NCI-H345 treated with DMSO at 0.1 percent for 48 hours (cell line): ENCODE measurements around the gene CHRNA5.
A peak's percentile ranks its signal among the peaks of the same experiment; 100 is the strongest.
"Not testable (repeated sequence)": the region's sequence is repeated elsewhere in the genome, so short reads cannot be mapped to it uniquely, and the experiment has no call there.

Source experiments
- DNase-seq: peaks from one replicate; lab custom pipeline; 2025; ENCODE audit not compliant: unreplicated experiment; lab: John Stamatoyannopoulos, UW

CHRNA5 gene

DNA sequence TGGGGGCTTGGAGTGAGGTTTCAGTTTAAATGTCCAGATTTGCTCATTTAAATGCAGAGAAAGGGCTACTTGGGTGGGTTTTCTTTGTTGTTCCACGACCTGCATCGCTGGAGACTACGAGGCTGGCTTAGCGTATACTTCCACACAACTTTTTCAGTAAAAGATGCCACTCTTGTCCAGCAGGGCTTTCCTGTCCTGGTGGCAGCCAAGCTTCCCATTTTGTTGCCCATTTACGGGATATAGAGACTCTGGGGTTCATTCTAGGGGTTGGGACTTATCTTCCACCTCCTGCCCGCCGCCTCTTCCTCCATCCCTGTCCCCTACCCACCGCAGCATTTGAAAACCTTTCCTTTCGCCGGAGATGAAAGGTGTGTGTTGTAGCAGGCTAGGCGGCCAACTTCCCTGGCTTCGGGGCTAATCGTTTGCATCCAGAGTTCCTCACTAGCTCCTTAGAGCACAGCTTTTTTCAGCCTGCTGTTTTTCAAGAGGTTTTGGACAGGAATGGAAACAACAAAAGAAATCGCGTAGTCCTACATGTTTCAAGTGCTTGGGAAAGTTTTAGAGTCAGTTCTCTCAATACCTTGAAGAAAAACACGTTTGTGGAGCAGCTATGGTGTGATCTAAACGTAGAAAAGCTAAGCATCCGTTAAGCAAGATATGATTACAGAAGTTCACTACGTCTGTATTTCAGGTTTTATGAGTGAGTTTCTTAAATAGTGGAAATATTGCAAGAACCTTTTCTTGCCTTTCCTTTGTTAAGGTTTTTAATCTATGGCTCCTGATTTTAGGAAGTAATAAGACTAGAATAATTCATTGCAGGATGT, 843 bp downstream of the CHRNA5 start:
- DNase-seq: no peak

GRCh38 chr15:78567531-78567930, 2.2 kb downstream of the CHRNA5 start:
- no peak for DNase-seq

- DNase-seq: no peak
Measured at GRCh38 chr15:78570710-78571109, 5.4 kb downstream of the CHRNA5 start.

DNA sequence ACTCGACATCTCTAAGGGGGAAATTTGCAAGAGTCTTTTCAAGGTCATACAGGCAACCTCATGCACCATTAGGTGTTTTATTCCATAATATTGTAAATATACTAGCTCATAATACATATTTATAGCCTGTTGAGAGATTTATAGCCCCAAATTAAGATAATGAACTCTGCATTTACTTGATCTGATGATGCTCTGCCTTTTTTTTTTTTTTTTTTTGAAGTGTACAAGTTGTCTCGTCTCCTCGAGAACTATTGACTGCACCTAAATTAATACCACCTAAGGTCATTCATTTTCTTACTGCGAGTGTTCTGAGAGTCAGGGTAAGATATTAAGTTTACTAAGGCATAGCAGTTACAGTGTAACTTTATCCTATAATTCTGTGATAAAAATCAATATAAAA, 6.1 kb downstream of the CHRNA5 start:
- DNase-seq: no peak

DNA sequence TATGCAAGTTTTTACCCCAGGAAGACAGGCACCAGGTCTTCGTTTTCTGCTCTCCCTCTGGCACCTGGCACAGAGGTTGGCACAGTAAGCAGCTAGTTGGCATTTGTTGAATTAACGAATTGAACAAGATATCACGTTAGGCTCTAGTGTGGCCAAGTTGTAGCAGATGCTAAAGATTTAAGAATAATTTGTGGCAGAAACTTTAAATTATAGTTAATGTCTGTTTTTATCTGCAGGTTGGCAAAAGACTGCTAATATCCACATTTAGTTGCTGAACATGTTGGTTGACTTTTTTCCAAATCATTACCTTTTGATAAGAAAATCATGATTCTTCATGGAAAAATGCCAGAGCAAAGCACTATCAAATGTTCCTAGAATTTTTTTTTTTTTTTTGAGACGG, 8.1 kb downstream of the CHRNA5 start:
- DNase-seq: no peak

- DNase-seq: no peak
Measured at GRCh38 chr15:78574944-78575343, 9.6 kb downstream of the CHRNA5 start.

DNA sequence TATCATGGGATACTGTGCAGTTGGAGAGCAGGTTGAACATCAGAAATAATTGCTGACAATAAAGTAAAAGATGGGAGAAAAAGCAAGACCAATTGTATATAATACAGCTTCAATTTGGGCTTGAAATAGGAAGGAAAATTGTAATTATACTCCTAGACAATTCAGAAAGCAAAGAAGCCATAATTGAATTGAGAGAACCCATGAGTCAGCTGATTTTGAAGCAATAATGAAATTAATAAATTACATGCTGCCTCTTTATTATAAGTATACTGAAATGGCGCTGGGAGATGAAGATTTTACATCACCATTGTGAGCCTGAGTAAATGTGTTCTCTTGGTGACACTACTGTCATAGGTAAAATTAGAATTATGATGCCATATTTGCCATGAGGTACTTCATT, 32.3 kb downstream of the CHRNA5 start:
- no peak for DNase-seq

- no peak for DNase-seq
Measured at GRCh38 chr15:78598348-78598747, 33.0 kb downstream of the CHRNA5 start.

DNA sequence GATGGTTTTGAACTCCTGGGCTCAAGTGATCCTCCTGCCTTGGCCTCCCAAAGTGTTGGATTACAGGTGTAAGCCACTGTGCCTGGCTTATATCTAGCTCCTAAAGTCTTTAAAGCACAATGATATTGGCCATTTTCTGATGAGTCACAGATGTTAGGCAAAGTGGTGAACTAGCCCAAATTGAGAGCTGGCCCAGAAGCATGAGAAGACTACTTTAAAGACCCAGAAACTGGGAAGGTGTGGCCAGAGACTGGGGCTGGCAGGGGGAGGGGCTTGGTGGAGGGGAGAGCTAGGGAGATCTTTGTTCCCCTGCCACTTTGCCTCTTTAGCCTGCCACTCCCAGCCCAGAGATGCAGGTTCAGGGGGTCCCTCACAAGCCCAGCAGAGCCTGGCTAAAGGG, 33.9 kb downstream of the CHRNA5 start:
- no peak for DNase-seq

- DNase-seq: no peak
Measured at GRCh38 chr15:78603467-78603866, 38.1 kb downstream of the CHRNA5 start.

GRCh38 chr15:78604420-78604819, 39.1 kb downstream of the CHRNA5 start:
- no peak for DNase-seq

GRCh38 chr15:78605201-78605600, 39.9 kb downstream of the CHRNA5 start:
- no peak for DNase-seq

GRCh38 chr15:78605680-78606079, 40.4 kb downstream of the CHRNA5 start:
- no peak for DNase-seq

GRCh38 chr15:78609551-78609950, 44.2 kb downstream of the CHRNA5 start:
- not testable (repeated sequence) for DNase-seq

- no peak for DNase-seq
Measured at GRCh38 chr15:78614021-78614420, 48.7 kb downstream of the CHRNA5 start.

DNA sequence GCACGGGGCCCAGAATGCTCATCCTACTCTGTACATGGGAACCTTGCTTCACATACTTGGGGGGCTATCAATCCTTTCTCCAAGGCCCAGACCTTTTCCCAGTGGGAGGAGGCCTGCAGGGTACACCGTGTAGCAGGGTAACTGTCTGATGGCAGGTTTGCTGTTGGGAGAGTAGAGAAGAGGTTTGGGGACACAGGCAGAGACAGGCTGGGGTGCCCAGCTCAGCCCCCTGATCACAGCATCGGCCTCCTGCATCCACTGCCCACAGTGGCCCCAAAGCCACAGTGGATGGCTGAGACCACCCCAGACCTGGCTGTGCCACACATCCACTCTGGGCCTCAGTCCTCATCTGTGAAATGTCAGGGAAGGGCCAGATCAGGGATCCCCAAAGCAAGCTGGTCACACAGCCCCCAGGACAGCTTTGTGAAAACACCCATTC, 49.9 kb downstream of the CHRNA5 start:
- DNase-seq: no peak

- DNase-seq: no peak
Measured at GRCh38 chr15:78616506-78616905, 51.2 kb downstream of the CHRNA5 start.

GRCh38 chr15:78617076-78617475, 51.8 kb downstream of the CHRNA5 start:
- no peak for DNase-seq

DNA sequence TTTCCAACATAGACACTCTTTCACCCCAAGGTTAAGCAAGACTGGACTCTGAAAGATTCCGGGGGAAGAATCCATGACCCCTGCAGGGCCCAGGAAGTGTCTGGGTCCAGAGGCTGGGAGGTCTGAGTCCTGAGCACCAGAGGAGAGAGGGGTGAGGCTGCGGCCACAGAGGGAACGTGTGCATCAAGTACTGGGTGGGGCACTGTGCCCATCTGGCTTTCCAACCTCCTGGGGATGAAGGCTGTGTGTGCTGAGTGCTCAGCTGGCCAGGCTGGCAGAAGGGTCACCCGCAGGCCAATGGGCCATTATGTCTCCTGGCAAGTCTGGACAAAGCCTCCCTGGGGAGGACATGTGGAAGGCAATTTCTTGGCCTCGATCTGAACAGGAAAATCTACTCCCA, 52.2 kb downstream of the CHRNA5 start:
- no peak for DNase-seq

DNA sequence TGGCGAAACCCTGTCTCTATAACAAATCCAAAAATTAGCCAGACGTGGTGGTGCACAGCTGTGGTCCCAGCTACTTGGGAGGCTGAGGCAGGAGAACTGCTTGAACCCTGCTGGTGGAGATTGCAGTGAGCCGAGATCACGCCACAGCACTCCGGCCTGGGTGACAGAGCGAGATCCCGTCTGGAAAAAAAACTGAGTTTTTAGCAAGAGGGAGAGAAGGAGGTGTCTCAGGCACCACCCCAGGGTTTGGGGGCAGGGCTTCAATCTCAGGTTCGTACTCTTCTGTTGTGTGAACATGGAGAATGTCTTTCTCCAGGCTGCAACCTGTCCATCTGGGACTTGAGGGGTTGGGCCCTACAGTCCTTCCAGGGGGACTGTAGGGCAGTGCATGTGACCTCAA, 52.7 kb downstream of the CHRNA5 start:
- no peak for DNase-seq

DNA sequence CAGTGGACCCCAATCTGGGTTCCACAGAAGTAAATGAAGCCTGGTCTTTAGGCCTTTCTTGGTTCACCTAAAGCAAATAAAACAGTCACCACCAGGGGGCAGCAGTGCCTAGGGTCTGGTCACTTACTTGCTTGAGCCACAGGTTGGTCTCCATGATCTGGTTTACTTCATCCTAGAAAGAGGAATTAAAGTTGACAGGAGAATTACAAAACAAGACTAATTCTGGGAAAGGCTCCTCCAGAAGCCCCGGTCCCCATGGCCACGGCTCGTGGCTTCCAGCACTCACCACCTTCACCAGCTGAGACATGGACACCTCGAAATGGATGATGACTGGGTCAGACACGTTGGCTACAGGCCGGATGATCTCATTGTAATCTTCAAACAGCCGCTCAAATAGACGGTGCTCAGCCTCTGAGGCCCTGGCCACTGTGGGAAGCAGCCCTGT, 53.2 kb downstream of the CHRNA5 start:
- peak; percentile 27 for DNase-seq

DNA sequence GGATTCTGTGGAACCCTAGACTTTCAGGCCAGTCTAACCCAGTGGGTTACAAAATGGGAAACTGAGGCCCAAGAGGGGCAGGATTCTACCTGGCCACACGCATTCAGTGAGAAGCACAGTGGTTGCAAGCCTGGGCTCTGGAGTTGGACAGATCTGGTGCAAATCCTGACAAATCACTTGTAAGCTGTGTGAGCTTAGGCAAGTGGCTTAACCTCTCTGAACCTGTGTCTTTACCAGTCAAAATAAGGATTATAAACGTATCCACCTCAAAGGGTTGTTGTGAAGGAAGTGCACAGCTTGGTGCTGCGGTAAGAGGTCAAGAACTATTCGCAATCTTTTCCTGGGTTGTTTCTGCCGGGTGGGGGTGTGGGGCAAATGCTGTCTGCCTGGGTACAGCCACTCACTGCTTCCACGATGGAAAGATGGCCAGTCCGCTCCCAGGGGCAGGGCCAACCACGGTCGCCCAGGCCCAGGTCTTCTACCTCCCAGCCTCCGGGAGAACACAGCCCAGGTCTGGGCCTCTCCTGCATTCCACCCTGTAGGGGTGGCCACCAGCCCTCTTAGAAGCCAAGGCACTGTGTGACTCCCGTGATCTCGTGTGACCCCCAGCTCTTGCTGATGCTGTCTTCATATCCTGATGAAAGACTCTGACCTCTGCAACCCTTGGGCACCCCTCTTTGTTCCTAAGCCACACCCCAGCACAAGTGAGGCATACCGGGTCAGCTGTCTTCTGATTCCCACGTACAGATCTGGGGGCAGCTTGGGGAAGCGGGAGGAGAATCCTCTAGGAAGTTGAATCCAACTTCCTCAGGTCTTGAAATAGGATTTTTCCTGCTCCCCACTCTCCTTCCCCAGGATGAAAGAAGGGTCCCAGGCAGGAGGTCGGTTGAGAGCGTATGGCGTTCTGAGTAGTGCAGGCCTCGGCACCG, 54.0 kb downstream of the CHRNA5 start:
- DNase-seq: no peak
